Measurements from ENCODE around the gene PLEKHG2. TPM values are rescaled to one million over a fixed set of nuclear protein-coding genes. Genes with fewer than 3 reads are reported as not detected.
A peak's percentile ranks its signal among the peaks of the same experiment; 100 is the strongest.

Gene PLEKHG2
- polyA plus RNA-seq, 1 experiment = 20.6 TPM

DNA sequence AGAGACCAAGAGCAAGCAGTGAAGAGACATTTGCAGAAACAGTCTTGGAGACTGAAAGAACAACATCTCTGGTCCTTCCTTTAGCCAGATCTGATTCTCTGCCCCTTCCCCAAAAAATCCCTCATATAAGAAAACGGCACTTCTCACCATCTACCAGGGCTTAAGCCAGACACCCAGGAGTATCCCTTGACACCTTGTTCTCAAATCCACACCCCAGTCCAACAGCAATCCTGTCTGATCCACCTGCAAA is 1.7 kb upstream of the PLEKHG2 start:
- peaks cover 10% of the 10 kb centered on the region for H3K36me3 ChIP-seq (ENCODE audit: control insufficient read depth, insufficient read depth, low read length)
- ChIA-PET CTCF (interaction anchor here (1.2 to 2.3 kb wide), 6 partner anchors 10 to 71 kb away, joined by 3 to 178 read pairs (median 8); partner anchors contain the start of genes MED29, PAF1 and SAMD4B), POLR2A (interaction anchor here (1.4 kb wide), 1 partner anchor 13 kb away, joined by 7 read pairs; no protein-coding TSS in a partner anchor)
- H3K27me3 ChIP-seq (ENCODE audit: control insufficient read depth, insufficient read depth, low read length) = no peaks in the 10 kb centered on the region
- no peak for DNase-seq (ENCODE audit: low read depth)
- no peak overlapping the region for H3K4me3 ChIP-seq (ENCODE audit: low read depth, low read length)
- TF ChIP-seq, protein P1, sequence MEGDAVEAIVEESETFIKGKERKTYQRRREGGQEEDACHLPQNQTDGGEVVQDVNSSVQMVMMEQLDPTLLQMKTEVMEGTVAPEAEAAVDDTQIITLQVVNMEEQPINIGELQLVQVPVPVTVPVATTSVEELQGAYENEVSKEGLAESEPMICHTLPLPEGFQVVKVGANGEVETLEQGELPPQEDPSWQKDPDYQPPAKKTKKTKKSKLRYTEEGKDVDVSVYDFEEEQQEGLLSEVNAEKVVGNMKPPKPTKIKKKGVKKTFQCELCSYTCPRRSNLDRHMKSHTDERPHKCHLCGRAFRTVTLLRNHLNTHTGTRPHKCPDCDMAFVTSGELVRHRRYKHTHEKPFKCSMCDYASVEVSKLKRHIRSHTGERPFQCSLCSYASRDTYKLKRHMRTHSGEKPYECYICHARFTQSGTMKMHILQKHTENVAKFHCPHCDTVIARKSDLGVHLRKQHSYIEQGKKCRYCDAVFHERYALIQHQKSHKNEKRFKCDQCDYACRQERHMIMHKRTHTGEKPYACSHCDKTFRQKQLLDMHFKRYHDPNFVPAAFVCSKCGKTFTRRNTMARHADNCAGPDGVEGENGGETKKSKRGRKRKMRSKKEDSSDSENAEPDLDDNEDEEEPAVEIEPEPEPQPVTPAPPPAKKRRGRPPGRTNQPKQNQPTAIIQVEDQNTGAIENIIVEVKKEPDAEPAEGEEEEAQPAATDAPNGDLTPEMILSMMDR (IDR thresholded peaks at IDR 0.05; ENCODE audit: insufficient read depth, low read depth, low read length) = no peak

GRCh38 chr19:39411081-39411831 is 1.2 kb upstream of the PLEKHG2 start:
- TF ChIP-seq, protein P1 (IDR thresholded peaks at IDR 0.05; ENCODE audit: insufficient read depth, low read depth, low read length) = no peak
- no peak for DNase-seq (ENCODE audit: low read depth)
- H3K27me3 ChIP-seq (ENCODE audit: control insufficient read depth, insufficient read depth, low read length) = no peaks in the 10 kb centered on the region
- H3K36me3 ChIP-seq (ENCODE audit: control insufficient read depth, insufficient read depth, low read length) = peaks cover 12% of the 10 kb centered on the region
- CTCF ChIA-PET = interaction anchor here (0.6 to 2.3 kb wide), 27 partner anchors 8 to 300 kb away, joined by 3 to 178 read pairs (median 4); partner anchors contain the start of genes EID2B, MED29, PAF1 and RPS16
- POLR2A ChIA-PET = interaction anchor here (1.0 to 1.4 kb wide), 2 partner anchors 13 to 20 kb away, joined by 3 to 7 read pairs; partner anchors contain the start of gene MED29
- H3K4me3 ChIP-seq (ENCODE audit: low read depth, low read length) = no peak overlapping the region

DNA sequence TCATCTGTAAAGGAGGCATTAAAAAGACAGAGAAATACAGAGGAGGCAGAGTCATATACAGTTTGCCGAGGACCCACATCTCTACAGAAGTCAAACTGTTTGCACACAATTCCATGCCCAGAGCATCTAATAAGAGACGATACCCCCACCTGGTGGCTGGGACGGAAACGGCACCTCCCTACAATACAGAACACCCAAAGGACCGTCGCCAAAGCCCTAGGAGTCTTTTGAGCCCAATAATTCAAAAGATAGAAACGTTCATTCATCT is 703 bp upstream of the PLEKHG2 start:
- Histone ChIP-seq H3K27me3 (ENCODE audit: control insufficient read depth, insufficient read depth, low read length) (no peaks in the 10 kb centered on the region), H3K4me3 (ENCODE audit: low read depth, low read length) (0 out of 2 replicates have a peak overlapping the region, but pooled peaks have one; percentile 1)
- POLR2A ChIA-PET = interaction anchor here (1.0 to 1.4 kb wide), 2 partner anchors 14 to 20 kb away, joined by 3 to 7 read pairs; partner anchors contain the start of gene MED29

GRCh38 chr19:39412867-39413271 is 400 bp downstream of the PLEKHG2 start:
- POLR2A ChIA-PET = interaction anchor here (0.7 to 2.2 kb wide), 3 partner anchors 16 to 287 kb away, joined by 4 to 17 read pairs (median 5); partner anchors contain the start of gene RPS16

More for the DNA sequence above, 703 bp upstream of the PLEKHG2 start:
- DNase-seq (ENCODE audit: low read depth) = no peak
- peaks cover 17% of the 10 kb centered on the region for H3K36me3 ChIP-seq (ENCODE audit: control insufficient read depth, insufficient read depth, low read length)
- CTCF ChIA-PET = interaction anchor here (0.6 to 2.3 kb wide), 28 partner anchors 8 to 300 kb away, joined by 3 to 178 read pairs (median 4); partner anchors contain the start of genes EID2B, MED29, PAF1 and RPS16
- TF ChIP-seq, protein P1 (IDR thresholded peaks at IDR 0.05; ENCODE audit: insufficient read depth, low read depth, low read length) = peak; percentile 85

More at GRCh38 chr19:39412867-39413271, 400 bp downstream of the PLEKHG2 start:
- H3K4me3 ChIP-seq (ENCODE audit: low read depth, low read length) = peak overlapping the region; percentile 78
- H3K27me3 ChIP-seq (ENCODE audit: control insufficient read depth, insufficient read depth, low read length) = no peaks in the 10 kb centered on the region
- no peak for DNase-seq (ENCODE audit: low read depth)
- CTCF ChIA-PET = interaction anchor here (1.0 to 2.4 kb wide), 8 partner anchors 9 to 284 kb away, joined by 3 to 178 read pairs (median 12); no protein-coding TSS in a partner anchor
- TF ChIP-seq, protein P1 (IDR thresholded peaks at IDR 0.05; ENCODE audit: insufficient read depth, low read depth, low read length) = no peak
- H3K36me3 ChIP-seq (ENCODE audit: control insufficient read depth, insufficient read depth, low read length) = peaks cover 20% of the 10 kb centered on the region
